PC-3 (cell line): ENCODE results near the gene TROAP.

Source experiments
- EZH2 ChIP-seq: fragments of 300-600 bp; sonication (generic); IDR thresholded peaks from one replicate; pipeline ENCODE4 v1.6.1; 2017; ENCODE audit warnings: antibody characterized with exemption, mild to moderate bottlenecking, low read length; ENCODE audit not compliant: unreplicated experiment
- TF ChIP-seq, protein P1 (sequence below): fragments of 300-600 bp; sonication (generic); conservative IDR thresholded peaks from 2 replicates; pipeline ENCODE4 v1.5.1; 2017; ENCODE audit warnings: antibody characterized with exemption, low read depth, mild to moderate bottlenecking, low read length

DNA sequence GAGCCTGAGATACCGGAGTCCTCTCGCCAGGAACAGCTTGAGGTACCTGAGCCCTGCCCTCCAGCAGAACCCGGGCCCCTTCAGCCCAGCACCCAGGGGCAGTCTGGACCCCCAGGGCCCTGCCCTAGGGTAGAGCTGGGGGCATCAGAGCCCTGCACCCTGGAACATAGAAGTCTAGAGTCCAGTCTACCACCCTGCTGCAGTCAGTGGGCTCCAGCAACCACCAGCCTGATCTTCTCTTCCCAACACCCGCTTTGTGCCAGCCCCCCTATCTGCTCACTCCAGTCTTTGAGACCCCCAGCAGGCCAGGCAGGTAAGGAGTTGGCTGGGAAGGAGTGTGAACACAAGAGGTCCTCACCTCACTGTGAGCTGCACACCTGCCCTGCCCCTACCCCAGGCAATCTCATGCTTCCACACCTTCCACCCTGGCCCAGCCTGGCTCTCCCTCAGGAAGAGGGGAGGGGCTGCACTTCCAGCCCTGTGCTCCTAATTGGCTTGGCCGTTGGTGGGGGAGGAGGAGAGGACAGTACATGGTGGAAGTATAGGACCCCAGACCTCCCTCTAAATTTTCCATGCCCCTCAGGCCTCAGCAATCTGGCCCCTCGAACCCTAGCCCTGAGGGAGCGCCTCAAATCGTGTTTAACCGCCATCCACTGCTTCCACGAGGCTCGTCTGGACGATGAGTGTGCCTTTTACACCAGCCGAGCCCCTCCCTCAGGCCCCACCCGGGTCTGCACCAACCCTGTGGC, 7.8 kb downstream of the TROAP start:
- TF ChIP-seq EZH2, result no peak
- TF ChIP-seq, protein P1, sequence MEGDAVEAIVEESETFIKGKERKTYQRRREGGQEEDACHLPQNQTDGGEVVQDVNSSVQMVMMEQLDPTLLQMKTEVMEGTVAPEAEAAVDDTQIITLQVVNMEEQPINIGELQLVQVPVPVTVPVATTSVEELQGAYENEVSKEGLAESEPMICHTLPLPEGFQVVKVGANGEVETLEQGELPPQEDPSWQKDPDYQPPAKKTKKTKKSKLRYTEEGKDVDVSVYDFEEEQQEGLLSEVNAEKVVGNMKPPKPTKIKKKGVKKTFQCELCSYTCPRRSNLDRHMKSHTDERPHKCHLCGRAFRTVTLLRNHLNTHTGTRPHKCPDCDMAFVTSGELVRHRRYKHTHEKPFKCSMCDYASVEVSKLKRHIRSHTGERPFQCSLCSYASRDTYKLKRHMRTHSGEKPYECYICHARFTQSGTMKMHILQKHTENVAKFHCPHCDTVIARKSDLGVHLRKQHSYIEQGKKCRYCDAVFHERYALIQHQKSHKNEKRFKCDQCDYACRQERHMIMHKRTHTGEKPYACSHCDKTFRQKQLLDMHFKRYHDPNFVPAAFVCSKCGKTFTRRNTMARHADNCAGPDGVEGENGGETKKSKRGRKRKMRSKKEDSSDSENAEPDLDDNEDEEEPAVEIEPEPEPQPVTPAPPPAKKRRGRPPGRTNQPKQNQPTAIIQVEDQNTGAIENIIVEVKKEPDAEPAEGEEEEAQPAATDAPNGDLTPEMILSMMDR, result no peak
